GM19397 (cell line): Measurements from ENCODE around the gene TNFAIP2.

Experiments used
- ATAC-seq: cut with Tn5 transposase; IDR thresholded peaks from one replicate; pipeline ENCODE4 v1.9.1; 2021; ENCODE audit warnings: mild to moderate bottlenecking, moderate library complexity; ENCODE audit not compliant: unreplicated experiment

The TNFAIP2 gene, protein sequence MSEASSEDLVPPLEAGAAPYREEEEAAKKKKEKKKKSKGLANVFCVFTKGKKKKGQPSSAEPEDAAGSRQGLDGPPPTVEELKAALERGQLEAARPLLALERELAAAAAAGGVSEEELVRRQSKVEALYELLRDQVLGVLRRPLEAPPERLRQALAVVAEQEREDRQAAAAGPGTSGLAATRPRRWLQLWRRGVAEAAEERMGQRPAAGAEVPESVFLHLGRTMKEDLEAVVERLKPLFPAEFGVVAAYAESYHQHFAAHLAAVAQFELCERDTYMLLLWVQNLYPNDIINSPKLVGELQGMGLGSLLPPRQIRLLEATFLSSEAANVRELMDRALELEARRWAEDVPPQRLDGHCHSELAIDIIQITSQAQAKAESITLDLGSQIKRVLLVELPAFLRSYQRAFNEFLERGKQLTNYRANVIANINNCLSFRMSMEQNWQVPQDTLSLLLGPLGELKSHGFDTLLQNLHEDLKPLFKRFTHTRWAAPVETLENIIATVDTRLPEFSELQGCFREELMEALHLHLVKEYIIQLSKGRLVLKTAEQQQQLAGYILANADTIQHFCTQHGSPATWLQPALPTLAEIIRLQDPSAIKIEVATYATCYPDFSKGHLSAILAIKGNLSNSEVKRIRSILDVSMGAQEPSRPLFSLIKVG

DNA sequence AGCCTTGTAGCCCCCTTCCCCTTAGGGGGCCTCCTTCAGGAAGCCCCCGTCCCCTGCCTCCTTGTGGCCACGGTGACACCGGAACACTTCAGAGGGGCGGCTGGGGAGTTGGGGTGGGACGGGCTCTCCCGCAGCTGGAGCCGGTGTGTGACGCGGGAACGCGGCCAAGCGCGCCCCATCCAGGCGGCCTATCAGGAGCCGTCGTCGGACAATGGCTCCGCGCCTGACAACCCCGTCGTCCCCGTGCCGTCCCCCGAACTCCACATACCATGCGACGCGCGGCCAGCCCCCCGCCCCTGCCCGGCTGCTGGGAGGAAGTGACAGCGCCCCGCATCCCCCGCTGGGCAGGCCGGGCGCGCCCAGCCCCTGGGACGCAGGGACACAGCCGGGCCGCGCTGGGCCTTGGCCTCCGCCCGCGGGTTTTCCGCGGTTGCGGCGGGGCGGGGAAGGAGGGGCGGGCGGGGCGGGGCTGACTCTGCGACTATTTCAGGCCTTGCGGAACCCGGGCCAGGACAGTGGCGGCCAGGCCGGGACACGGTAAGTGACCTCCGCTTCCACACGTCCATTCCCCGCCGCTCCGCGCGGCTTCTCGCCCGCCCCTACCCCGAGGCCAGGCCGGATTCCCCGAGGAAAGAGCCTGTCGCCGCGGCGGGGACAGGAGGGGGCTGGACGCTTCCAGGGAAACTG lies at the start of gene TNFAIP2:
TSS of gene TNFAIP2 (plus strand) at position 515 of the 687 bp plus-strand sequence. CDS start 2,997 bp downstream, outside the sequence.
- no peak for ATAC-seq

DNA sequence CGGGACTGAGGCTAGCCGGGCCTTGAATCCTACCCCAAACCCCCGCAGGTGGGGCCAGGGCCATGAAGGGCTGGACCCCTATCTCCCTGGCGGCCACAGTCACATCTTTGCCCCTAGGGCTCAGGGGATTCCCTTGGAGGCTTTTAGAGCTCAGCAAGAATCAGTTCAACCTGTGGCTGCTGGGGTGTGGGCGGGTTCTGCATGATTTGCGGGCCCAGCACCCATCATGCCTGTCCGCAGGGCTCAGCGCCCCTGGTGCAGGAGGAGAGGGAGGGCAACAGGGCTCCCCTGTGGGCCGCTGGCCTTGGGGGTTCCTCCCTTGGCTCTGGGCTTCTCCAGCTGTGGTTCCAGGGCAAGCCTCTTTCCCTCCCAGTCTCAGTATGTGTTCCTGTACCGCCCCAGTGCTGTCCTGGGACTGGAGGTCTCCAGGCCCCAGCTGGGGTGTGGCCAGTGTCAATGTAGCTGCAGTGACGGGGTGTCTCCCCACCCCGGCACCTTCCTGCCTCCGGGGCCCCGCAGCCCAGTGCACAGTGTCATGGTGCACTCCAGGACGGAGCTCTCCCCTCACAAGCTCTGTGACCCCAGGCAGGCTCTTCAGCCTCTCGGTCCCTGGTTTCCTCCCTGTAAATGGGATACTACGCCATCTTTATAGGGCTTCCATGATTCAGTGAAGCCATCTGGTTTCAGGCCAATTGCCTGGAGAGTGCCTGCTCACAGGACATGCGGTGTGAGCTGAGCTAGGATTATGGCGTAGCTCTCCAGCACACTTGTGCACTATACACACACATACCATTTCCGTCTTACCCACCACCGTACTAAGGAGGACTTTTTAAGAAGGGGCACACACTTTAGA lies 49.2 kb upstream of the TNFAIP2 start:
- no peak for ATAC-seq

DNA sequence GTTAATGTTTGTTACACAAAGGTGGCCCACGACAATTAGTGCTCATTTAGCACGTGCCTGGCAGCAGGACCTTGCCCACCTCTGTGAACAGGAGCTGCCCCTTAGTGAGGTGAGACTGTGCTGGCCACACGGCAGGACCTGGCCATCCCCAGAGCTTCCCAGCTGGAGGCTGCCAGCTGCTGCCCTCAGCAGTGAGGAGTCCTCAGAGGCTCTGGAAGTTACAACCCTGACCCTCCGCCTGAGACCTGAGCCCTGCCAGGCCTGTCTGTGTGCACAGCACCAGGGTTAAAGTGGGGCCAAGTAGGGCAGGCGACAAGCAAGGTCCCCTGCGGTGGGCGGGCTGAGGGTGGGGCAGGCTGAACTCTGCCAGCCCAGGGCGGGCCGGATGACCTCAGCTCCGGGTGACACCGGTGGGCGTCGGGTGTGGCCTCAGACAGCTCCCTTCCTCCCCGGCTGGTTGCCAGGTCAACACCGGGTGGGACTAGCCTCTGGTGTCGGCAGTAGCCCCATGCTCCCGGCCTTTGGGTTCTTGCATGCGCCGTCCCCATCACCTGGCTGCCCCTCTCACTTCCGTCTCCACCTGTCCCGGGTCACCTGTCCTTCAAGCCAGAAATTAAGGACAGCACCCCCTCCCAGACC lies 48.4 kb upstream of the TNFAIP2 start:
- ATAC-seq: no peak

DNA sequence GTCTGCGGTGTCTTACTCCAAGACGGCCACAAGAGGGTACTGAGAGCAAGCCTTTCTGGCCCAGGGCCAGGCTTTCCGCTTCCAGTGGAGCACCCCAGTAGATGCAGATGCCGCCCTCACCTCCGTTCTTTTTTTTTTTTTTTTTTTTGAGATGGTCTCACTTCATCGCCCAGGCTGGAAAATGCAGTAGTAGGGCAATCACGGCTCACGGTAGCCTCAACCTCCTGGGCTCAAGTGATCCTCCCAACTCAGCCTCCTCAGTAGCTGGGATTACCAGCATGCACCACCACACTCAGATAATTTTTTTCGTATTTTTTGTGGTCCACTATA lies 44.9 kb upstream of the TNFAIP2 start:
- no peak for ATAC-seq

DNA sequence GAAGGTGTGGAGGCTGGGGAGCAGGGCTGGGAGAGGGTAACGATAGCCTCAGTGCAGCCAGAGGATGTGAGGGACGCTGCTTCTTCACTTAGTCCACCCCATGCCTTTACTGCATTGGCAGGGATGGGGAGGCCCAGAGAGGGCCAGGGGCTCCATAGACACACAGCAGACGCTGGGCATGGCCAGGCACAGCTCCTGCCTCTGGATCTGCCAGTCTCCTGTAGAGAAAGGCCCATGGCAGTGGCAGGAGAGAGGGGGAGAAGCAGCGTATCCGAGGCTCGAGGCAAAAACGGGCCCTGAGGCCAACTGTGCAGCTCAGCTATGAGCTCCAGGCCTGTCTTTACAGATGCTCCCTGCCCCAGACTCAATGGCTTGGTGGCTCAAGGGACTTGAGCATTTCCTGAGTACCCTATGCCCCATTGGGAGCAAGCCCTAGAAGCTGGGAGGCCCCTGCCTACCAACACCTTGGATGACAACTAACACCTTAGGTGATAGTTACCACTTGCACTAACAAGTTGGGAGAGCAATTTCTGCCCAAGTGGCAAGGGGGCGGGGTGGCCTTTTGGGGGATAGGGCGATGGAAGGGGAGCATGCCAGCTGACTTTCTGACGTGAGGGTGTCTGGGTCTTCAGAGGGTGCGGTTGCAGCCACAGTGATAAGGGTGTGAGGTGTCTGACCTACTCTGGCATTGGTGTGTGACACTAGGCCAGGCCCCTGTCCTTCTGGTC lies 44.2 kb upstream of the TNFAIP2 start:
- ATAC-seq: no peak

DNA sequence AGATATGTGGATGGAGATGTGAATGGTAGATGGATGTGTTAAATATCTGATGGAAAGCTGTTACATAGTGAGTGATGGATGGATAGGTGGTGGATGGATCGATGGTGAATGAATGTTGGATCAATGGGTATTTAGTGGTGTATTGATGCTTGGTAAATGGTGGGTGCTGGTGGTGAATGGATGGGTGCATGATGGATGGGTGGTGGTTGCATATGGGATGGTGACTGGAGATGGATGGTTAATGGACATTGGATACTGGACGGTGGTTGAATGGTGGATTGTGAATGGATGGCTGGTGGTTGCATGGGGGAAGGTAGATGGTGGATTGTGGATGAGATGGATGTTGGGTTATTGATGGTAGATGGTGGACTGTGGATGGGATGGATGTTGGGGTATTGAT lies 41.3 kb upstream of the TNFAIP2 start:
- ATAC-seq: no peak

DNA sequence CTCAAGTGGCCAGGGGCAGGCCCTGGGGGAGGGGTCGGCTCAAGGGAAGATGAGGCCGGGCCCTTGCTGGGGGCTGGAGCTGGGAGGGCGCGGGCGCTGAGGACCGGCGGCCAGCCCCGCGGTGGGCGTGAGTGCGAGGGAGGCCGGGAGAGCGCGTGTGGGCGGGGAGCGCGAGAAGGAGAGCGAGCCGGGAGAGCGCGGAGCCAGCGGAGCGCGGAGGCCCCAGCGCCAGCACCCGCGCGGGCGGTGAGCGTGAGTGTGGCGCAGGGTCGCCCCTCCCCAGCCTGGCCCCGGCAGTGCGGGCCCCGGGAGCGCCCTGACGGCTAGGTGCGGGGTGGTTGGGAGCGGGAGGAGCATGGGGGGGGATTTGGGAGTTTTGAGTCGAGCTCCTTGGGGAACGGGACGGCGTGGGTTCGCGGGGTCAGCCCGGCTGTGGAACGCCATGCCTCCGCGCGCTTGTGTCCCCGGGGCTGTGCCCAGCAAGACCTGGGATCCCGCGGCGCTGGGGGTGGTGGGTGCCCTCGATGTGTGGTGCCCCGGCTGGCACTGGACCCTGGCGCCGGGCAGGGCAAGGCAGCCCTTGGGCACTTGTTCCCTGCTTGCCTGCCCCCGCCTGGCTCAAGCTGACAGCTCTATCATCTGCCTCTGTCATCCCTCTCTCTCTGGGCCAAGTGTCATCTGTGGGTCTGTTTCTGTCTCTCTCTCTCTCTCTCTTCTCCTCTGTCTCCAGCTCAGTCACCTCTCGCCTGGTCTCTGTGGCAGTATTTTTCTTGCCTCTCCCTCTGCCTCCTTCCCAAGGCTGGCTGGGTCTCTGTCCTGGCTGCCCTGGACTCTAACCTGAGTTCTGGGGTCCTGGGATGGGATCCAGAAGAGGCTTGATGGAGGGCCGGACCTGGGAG lies 39.0 kb upstream of the TNFAIP2 start, which contains the start of gene LBHD2:
TSS of gene LBHD2 (plus strand) at position 190 of the 899 bp plus-strand sequence. CDS start 1,803 bp downstream, outside the sequence.
- no peak for ATAC-seq

DNA sequence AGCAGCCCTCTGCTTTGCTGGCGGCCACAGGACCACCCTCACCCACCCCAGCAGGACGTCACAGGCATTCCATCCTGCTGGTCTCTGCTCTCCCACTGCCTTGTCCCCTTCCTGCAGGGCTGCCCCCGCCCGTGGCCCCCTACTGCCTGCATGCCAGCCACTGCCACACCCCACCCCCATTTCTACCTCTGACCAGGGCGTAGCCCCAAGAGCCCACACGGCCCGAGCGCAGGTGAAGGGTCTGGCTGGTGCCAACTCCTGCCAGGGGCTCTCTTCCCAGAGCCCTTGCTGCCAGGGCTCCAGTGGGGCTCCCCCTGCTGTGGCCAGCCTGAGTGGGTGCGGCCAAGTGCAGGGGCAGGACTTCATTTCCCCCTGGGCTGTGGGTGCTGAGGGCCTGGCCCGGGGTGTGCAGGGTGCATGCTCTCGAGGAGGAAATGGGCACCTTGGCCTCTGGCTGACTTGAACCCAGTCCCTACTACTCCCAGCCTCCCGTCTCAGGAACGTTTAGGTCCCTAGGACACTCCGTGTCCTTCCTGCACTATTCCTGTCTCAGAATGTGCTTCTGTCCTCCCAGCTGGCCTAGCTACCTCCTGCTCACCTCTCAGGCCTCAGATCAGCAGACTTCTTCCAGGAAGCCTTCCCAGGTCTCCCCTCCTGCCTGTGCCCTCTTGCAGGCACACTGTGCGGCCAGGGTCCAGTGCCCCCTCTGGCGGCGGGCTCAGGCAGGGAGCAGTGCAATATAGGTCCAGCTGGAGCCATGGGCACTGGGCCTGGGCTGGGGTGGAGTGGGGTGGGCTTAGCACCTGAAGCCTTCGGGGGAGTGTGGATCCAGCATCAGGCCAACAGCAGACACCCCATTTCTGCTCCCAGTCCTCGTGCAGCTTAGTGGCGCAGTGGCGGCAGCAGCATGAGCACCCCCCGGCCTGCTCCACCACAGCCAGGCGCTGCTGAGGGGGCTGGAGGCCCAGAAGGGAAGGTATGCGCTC lies 37.9 kb upstream of the TNFAIP2 start:
- ATAC-seq: no peak

DNA sequence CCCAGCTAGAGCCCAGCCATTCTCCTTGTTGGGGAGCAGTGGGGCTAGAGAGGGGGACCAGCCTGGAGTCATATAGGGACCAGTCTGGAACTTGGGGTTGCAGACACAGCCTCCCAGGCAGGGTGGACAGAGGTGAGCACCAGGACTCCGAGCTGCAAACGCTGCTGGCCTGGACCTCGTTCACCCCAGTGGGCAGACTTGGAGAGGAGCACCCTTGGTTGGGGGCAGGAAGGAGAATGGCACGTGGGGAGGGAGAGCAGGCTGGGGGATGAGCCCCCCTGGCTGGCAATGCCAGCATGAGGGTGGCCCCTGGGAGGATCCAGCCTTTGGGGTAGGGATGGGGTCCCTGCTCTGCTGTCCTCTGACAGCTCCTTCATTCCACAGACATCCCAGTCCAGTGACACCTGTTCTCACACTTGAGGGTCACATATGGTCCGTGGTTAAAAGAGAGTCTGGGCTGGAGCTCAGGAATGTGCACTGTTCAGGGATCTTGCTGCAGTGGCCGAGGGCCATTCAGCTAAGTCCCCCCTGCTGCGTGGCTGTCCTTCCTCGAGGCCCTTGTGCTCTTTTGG lies 36.4 kb upstream of the TNFAIP2 start:
- no peak for ATAC-seq

DNA sequence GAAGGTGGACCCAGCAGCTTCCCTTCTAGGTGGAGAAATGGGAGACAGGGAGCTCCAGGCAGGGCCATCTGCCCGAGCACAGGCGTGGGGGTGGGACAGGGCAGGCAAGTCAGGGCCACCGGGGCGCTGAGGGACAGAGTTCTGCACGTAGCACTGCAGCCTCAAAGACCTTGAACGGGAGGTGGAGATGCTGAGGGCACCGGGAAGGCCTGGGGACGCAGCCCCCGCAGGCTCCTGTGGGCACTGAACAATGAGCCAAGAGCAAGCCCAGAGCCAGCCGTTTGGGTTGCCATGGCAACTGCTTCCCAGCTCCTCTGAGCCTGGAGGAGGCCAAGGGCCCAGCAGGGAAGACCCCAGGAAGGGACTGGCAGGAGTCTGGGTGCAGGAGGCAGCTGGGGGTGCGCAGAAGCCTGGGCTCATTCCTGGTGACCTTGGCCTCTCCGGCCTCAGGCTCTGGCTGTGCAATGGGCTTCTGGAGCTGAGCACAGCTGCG lies 35.9 kb upstream of the TNFAIP2 start:
- no peak for ATAC-seq

DNA sequence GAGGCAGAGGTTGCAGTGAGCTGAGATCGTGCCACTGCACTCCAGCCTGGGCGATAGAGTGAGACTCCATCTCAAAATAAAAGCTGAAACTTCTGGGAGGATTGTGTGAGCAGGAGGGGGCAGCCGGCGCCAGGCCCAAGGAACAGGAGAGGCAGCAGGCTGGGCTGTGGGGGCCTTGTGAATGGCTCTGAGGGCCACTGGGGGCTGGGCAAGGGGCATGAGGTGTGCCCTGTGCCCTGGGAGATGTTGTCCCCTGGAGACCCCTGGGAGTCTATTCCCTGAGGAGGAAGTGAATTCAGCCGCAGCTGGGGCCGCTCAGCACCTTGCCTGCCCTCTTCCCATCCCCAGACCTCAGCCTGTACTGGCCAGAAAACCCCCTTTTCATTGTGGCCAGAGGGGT lies 34.3 kb upstream of the TNFAIP2 start:
- no peak for ATAC-seq

DNA sequence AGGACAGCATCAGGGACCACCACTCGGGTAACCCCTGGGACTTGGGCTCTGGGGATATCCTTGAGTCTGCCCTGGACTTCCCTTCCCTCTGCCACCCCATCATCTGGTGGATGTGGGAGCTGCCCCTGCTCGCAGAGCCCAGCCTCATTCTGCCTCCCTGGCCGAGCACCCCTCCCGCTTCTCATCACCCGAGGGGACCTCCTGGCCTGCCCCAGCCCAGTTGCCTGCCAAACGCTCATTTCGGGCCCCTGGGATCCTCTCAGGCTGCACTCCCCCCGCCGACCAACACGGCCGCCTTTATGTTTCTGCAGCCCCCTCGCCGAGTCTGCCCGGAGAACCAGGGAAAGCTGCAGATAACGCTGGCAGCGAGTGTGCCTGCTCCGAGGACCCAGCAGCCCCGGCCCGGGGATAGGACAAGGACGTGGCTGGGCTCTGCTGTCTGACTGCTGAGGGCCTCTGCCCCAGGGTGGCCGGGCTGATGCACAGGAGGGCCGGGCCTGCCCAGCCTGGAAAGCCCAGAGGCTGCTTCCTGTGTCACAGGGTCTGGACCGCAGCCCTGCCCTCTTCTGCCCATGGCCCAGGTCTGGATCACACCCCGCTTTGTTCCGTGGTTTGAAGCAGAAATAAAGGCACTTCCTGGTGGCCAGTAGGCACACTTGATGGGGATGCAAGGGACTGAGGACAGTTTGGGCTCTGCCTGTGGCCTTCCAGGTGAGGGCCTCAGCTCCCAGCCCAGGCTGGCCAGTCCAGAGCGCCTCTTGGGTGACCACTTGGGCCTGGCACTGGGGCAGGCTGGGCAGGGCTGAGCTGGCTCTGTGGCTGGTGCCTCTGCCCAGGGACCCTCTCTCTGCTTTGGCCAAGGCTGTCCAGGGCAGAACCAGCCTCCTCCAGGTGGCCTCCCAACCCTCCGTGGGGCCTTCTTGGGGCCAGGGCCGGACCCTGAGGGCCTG lies 33.6 kb upstream of the TNFAIP2 start:
- no peak for ATAC-seq

DNA sequence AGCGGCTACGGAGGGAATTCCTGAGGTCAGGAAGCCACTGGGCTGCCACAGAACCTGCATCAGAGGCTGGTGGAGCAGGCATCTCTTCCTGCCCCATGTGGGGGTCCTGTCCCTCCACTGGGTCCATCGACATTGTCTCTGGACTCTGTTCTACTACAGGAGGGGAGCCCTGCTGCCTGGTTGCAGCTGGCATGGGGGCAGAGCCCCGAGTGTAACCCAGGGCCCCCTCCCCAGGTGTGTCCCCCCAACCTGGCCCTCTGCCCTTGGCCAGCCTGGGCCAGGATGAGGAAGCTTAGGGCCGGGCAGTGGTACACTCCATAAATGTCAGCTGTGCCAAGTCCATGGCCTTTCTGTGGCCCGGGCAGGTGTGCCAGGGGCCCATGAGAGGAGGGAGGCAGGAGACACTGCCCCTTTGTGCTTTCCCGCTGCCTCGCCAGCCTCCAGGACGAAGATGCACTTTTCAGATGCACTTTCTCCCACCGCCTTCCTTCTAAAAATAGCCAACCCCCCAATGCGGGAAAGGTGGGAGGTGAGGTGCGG lies 32.7 kb upstream of the TNFAIP2 start:
- ATAC-seq: no peak

DNA sequence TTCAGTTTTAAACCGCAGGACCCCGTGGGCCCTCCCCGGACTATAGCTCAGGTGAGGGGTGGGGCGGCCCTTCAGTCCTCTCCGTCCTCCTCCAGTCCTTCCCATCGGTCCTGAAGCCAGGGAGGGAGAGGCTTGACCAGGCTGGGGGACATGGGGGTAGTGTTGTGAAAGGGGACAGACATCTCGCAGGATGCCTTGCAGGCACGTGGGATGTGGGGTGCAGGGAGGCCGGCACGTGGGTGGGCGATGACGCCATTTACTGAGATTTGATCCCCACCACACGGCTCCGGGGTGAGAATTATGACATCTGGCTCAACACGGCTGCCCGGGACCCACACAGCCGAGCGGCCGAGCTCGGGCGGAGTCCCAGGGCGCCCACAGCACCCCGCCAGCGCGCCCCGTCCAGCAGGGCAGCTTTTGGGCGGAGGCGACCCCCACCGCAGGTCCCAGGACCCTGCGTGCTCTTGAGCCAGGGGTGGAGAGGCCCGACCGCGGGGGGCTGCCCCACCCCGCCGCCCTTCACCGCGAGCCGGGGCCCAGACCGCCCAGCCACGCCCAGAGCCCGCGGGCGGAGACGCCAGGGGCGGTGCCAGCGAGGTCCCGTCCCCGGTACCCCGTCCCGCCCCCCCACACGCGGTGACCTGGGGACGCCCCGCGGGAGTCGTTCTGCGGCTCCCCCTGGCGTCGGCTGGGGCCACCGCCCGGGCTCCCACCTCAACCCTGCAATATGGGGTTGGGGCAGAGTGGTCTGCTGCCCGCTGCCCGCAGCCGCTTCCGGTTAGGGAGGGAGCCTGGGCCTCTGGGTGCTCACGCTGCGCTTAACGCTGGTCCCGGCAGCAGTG lies 32.0 kb upstream of the TNFAIP2 start:
- ATAC-seq: no peak

DNA sequence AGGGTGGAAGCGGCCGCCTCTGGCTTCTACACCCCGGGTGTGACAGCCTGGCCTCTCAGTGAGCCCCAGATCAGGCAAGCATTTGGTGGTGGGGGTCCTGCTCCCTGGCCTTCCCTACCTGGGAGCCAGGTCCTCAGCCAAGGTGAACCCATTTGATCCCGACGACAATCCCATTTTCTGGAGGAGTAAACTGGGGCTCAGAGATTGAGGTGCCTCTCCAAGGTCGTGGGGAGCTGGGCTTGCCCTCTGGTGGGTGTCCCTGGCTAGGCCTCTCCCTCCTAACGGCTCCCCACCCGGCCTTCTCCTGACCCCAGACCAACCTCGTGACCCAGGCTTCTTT lies 31.4 kb upstream of the TNFAIP2 start:
- no peak for ATAC-seq
